HepG2 (cell line): ENCODE measurements around the gene CCL7. TPM values are rescaled to one million over a fixed set of nuclear protein-coding genes. Genes with fewer than 3 reads are reported as not detected.

Experiments
- ATAC-seq: fragments of 200-7000 bp; cut with Tn5 transposase; 3 replicates; pipeline ENCODE4 v1.9.1; 2020; ENCODE audit warnings: mild to moderate bottlenecking, moderate library complexity
- BruUV-seq: library from RNA; stranded (reverse); fragments of 400-500 nt; replicated peaks from 2 replicates; lab custom pipeline; 2021; lab: Mats Ljungman, UMichigan
- CTCF ChIA-PET: fragments of 300-600 bp; formaldehyde crosslinking; extraction: SDS; loops from one replicate; lab custom pipeline; 2021; ENCODE audit warnings: low total read pairs, inconsistent platforms, low intra/inter-chr PET ratio; lab: Yijun Ruan, JAX
- POLR2A ChIA-PET: fragments of 350-600 bp; sonication (Branson Sonifier 250); formaldehyde crosslinking; loops from one replicate; lab custom pipeline; 2020; ENCODE audit warnings: antibody characterized with exemption, inconsistent platforms; lab: Yijun Ruan, JAX
- DNase-seq: peaks from one replicate; pipeline ENCODE4 v3.0.0-alpha.2; 2015; ENCODE audit warnings: low spot score
- FAIRE-seq: peaks from 3 replicates; lab custom pipeline; 2011; peaks lifted over from hg19 to GRCh38; lab: Jason Lieb, UNC
- H2AFZ ChIP-seq: one replicate; pipeline ENCODE4 v1.6.1; 2011; ENCODE audit warnings: low read length, inconsistent platforms
- H3K27ac ChIP-seq: fragments of 300-600 bp; 3 replicates; pipeline ENCODE4 v1.8.0; 2011; ENCODE audit warnings: mixed run types, mild to moderate bottlenecking, mixed read lengths, low read length, inconsistent platforms; ENCODE audit not compliant: insufficient read depth; ENCODE audit errors: extremely low read length
- H3K27me3 ChIP-seq, 2 experiments: fragments of 200-600 bp in 1 of 2; 2 replicates in 1 of 2; 3 replicates in 1 of 2; pipeline versions ENCODE4 v1.6.0 to v1.8.0; 2011; ENCODE audit warnings: low read length in 2 of 2, mild to moderate bottlenecking in 2 of 2, moderate library complexity in 2 of 2, inconsistent platforms in 1 of 2; ENCODE audit not compliant: insufficient read depth in 2 of 2, control insufficient read depth in 1 of 2
- H3K36me3 ChIP-seq, 2 experiments: fragments of 200-600 bp in 1 of 2; replicated peaks in 1 of 2; 2 replicates in 1 of 2; 3 replicates in 1 of 2; pipeline versions ENCODE4 v1.5.1 to v1.8.0; 2011; ENCODE audit warnings: low read length in 2 of 2, inconsistent platforms in 1 of 2; ENCODE audit not compliant: insufficient read depth in 2 of 2, control insufficient read depth in 1 of 2
- H3K4me1 ChIP-seq: 2 replicates; pipeline ENCODE4 v1.5.1; 2012; ENCODE audit warnings: low read length, inconsistent platforms; ENCODE audit not compliant: insufficient read depth
- H3K4me2 ChIP-seq: 2 replicates; pipeline ENCODE4 v1.6.0; 2011; ENCODE audit warnings: low read depth, low read length, inconsistent platforms
- H3K4me3 ChIP-seq, 3 experiments: fragments of 200-600 bp in 1 of 3; sonication (generic), shearing (Covaris generic) in 1 of 3; replicated peaks in 1 of 3; 2 replicates each; pipeline ENCODE4 v1.5.1; 2011 to 2016; ENCODE audit warnings: low read length in 3 of 3, inconsistent platforms in 2 of 3, low read depth in 2 of 3, mild to moderate bottlenecking in 2 of 3, control low read depth in 1 of 3, mixed read lengths in 1 of 3; ENCODE audit not compliant: insufficient read depth in 1 of 3
- H3K79me2 ChIP-seq: one replicate; pipeline ENCODE4 v1.6.1; 2011; ENCODE audit warnings: low read length, inconsistent platforms; ENCODE audit not compliant: insufficient read depth
- H3K9ac ChIP-seq: 2 replicates; pipeline ENCODE4 v1.6.0; 2011; ENCODE audit warnings: mild to moderate bottlenecking, low read depth, low read length, inconsistent platforms; ENCODE audit not compliant: insufficient read depth
- H3K9me3 ChIP-seq: 2 replicates; pipeline ENCODE4 v1.5.1; 2012; ENCODE audit warnings: mild to moderate bottlenecking, low read length
- H4K20me1 ChIP-seq: 2 replicates; pipeline ENCODE4 v1.6.0; 2011; ENCODE audit warnings: inconsistent platforms, mild to moderate bottlenecking, low read length, moderate library complexity; ENCODE audit not compliant: insufficient read depth
- ARID5B ChIP-seq: IDR thresholded peaks from 2 replicates; pipeline ENCODE4 v1.4.0; 2020; ENCODE audit warnings: mild to moderate bottlenecking, missing genetic modification reagents
- CC2D1A ChIP-seq: sonication (generic); formaldehyde crosslinking; IDR thresholded peaks from 2 replicates; pipeline ENCODE4 v1.8.1; 2023; ENCODE audit warnings: mild to moderate bottlenecking, missing genetic modification reagents
- CHD4 ChIP-seq: fragments of 200-600 bp; sonication (generic); IDR thresholded peaks from 2 replicates; pipeline ENCODE4 v1.7.0; 2017; ENCODE audit warnings: mild to moderate bottlenecking, low read length, borderline replicate concordance
- HBP1 ChIP-seq: IDR thresholded peaks from 2 replicates; pipeline ENCODE4 v1.6.1; 2016; ENCODE audit warnings: low read depth, control low read depth
- KAT8 ChIP-seq: IDR thresholded peaks from 2 replicates; pipeline ENCODE4 v1.6.1; 2016; ENCODE audit warnings: missing genetic modification reagents, missing compliant biosample characterization
- SMAD1 ChIP-seq: sonication (generic); formaldehyde crosslinking; IDR thresholded peaks from 2 replicates; pipeline ENCODE4 v1.4.0; 2020; ENCODE audit warnings: missing genetic modification reagents, low read depth, mild to moderate bottlenecking, borderline replicate concordance
- TAF1 ChIP-seq: sonication (generic); formaldehyde crosslinking; IDR thresholded peaks from 2 replicates; pipeline ENCODE4 v1.4.0; 2020; ENCODE audit warnings: missing genetic modification reagents
- TEAD3 ChIP-seq: optimal IDR thresholded peaks from 2 replicates; pipeline ENCODE3; 2016; ENCODE audit warnings: borderline replicate concordance
- ZBTB2 ChIP-seq: sonication (generic); formaldehyde crosslinking; IDR thresholded peaks from 2 replicates; pipeline ENCODE4 v1.8.0; 2022; ENCODE audit warnings: low read depth, missing genetic modification reagents
- ZNF274 ChIP-seq: sonication (generic); formaldehyde crosslinking; IDR thresholded peaks from 2 replicates; pipeline ENCODE4 v1.5.1; 2020; ENCODE audit warnings: mild to moderate bottlenecking, missing genetic modification reagents
- ZNF337 ChIP-seq: sonication (generic); formaldehyde crosslinking; IDR thresholded peaks from 2 replicates; pipeline ENCODE4 v1.5.1; 2020; ENCODE audit warnings: missing genetic modification reagents, low read depth, mild to moderate bottlenecking, borderline replicate concordance
- WGBS: methylation state at CpG from one replicate; pipeline ENCODE4 v1.1.6; 2017; ENCODE audit warnings: low lambda C conversion rate; 5-methylcytosine and 5-hydroxymethylcytosine counted together
- in situ Hi-C: cut with HindIII; loops from 2 replicates; pipeline ENCODE4 v1.10.0; 2017; ENCODE audit warnings: low pct_unique_long_range_greater_than_20kb; ENCODE audit not compliant: extremely low pct_ligation_motif_present
- intact Hi-C: fragments of 100-400 bp; cut with micrococcal nuclease; formaldehyde crosslinking; loops from one replicate; pipeline ENCODE4 v1.10.0; 2022; ENCODE audit not compliant: unreplicated experiment
- polyA plus RNA-seq, 8 experiments: library from polyadenylated mRNA; depleted of rRNA in 3 of 8; stranded (reverse) in 7 of 8; unstranded in 1 of 8; fragments of >200 nt; fragmentation: Illumina TruSeq in 4 of 8; extraction: Trizol in 4 of 8; gene quantifications; 2 replicates each; pipeline versions ENCODE4 v1.2.1 to v1.2.3, GENCODE V29; 2011 to 2016; ENCODE audit warnings: low read depth in 4 of 8, missing spikeins in 1 of 8, mixed read lengths in 1 of 8; ENCODE audit not compliant: insufficient read depth in 1 of 8
- total RNA-seq, 5 experiments: library from RNA; depleted of rRNA; stranded (reverse); fragments of >200 nt; fragmentation: Illumina TruSeq; extraction: Trizol; gene quantifications; 2 replicates each; pipeline ENCODE4 v1.2.3, GENCODE V29; 2016; ENCODE audit warnings: low read depth in 1 of 5
- TF ChIP-seq, protein P1 (sequence below): sonication (generic); formaldehyde crosslinking; IDR thresholded peaks from 2 replicates; pipeline ENCODE4 v1.5.0; 2020; ENCODE audit warnings: mild to moderate bottlenecking, missing genetic modification reagents, borderline replicate concordance

The CCL7 gene
- total and polyA plus RNA-seq, 2 of the 13 experiments (the other 11 are each of a cell fraction or from before 2014, with no cell fraction given): not detected

GRCh38 chr17:34265711-34266110 is 4.3 kb upstream of the CCL7 start:
- Histone ChIP-seq H3K27me3 (no peaks in the 10 kb centered on the region), H3K4me2 (no peak overlapping the region), H4K20me1 (no peaks in the 10 kb centered on the region), H3K36me3 (no peaks in the 10 kb centered on the region), H2AFZ (no peak overlapping the region), H3K9me3 (no peaks in the 10 kb centered on the region), H3K27ac (no peak overlapping the region), H3K4me1 (no peaks in the 10 kb centered on the region), H3K79me2 (no peaks in the 10 kb centered on the region), H3K9ac (no peak overlapping the region), H3K4me3 (no peak overlapping the region)
- intact Hi-C loops: no loop called here
- DNase-seq (no peak), ATAC-seq (no peak), FAIRE-seq (no peak)
- POLR2A ChIA-PET: no interaction called here
- CTCF ChIA-PET: no interaction called here
- no TSS peak for BruUV-seq
- in situ Hi-C loops: no loop called here
- 0% methylated on average over 3 of the region's 3 CpGs for WGBS
- TF ChIP-seq ZBTB2 (CRISPR knock-in tag): no peak
- no peak for TF ChIP-seq SMAD1 (CRISPR knock-in tag)
- no peak for TF ChIP-seq ZNF337 (CRISPR knock-in tag)
- TF ChIP-seq CHD4: no peak
- TF ChIP-seq ARID5B (CRISPR knock-in tag): no peak
- no peak for TF ChIP-seq CC2D1A (CRISPR knock-in tag)
- no peak for TF ChIP-seq HBP1 (CRISPR knock-in tag)
- no peak for TF ChIP-seq TEAD3 (CRISPR knock-in tag)
- no peak for TF ChIP-seq TAF1 (CRISPR knock-in tag)
- TF ChIP-seq, protein P1, sequence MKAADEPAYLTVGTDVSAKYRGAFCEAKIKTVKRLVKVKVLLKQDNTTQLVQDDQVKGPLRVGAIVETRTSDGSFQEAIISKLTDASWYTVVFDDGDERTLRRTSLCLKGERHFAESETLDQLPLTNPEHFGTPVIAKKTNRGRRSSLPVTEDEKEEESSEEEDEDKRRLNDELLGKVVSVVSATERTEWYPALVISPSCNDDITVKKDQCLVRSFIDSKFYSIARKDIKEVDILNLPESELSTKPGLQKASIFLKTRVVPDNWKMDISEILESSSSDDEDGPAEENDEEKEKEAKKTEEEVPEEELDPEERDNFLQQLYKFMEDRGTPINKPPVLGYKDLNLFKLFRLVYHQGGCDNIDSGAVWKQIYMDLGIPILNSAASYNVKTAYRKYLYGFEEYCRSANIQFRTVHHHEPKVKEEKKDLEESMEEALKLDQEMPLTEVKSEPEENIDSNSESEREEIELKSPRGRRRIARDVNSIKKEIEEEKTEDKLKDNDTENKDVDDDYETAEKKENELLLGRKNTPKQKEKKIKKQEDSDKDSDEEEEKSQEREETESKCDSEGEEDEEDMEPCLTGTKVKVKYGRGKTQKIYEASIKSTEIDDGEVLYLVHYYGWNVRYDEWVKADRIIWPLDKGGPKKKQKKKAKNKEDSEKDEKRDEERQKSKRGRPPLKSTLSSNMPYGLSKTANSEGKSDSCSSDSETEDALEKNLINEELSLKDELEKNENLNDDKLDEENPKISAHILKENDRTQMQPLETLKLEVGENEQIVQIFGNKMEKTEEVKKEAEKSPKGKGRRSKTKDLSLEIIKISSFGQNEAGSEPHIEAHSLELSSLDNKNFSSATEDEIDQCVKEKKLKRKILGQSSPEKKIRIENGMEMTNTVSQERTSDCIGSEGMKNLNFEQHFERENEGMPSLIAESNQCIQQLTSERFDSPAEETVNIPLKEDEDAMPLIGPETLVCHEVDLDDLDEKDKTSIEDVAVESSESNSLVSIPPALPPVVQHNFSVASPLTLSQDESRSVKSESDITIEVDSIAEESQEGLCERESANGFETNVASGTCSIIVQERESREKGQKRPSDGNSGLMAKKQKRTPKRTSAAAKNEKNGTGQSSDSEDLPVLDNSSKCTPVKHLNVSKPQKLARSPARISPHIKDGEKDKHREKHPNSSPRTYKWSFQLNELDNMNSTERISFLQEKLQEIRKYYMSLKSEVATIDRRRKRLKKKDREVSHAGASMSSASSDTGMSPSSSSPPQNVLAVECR (CRISPR knock-in tag): no peak
- TF ChIP-seq KAT8 (CRISPR knock-in tag): no peak
- no peak for TF ChIP-seq ZNF274 (CRISPR knock-in tag)
